OCI-LY3 (cell line): ENCODE results near the gene ATP8A2.

ENCODE experiments used
- H2AFZ ChIP-seq: fragments of 200-600, 300-600 bp; shearing (Covaris generic); 2 replicates; pipeline ENCODE4 v1.6.0; 2014; ENCODE audit warnings: antibody characterized with exemption, low read depth, low read length
- H3K27ac ChIP-seq: fragments of 200-600, 300-600 bp; sonication (generic); 2 replicates; pipeline ENCODE4 v1.5.1; 2014; ENCODE audit warnings: mild to moderate bottlenecking, low read length, moderate library complexity, mixed read lengths
- H3K27me3 ChIP-seq: fragments of 200-600, 300-600 bp; sonication (generic); 2 replicates; pipeline ENCODE4 v1.6.1; 2014; ENCODE audit warnings: low read depth, low read length, mixed read lengths
- H3K36me3 ChIP-seq: fragments of 200-600, 300-600 bp; sonication (generic); replicated peaks from 2 replicates; pipeline ENCODE3; 2014; ENCODE audit warnings: low read depth, low read length, mixed read lengths
- H3K4me1 ChIP-seq: fragments of 300-600, 200-600 bp; sonication (generic); 2 replicates; pipeline ENCODE4 v1.6.1; 2014; ENCODE audit warnings: low read length, mixed read lengths
- H3K4me2 ChIP-seq: fragments of 200-600, 300-600 bp; sonication (generic); 2 replicates; pipeline ENCODE4 v1.6.1; 2014; ENCODE audit warnings: low read length, mixed read lengths
- H3K4me3 ChIP-seq: fragments of 300-600, 200-600 bp; sonication (generic); 2 replicates; pipeline ENCODE4 v1.5.1; 2014; ENCODE audit warnings: antibody characterized with exemption, mild to moderate bottlenecking, low read length, moderate library complexity
- H3K79me2 ChIP-seq: fragments of 300-600, 200-600 bp; shearing (Covaris generic); 2 replicates; pipeline ENCODE4 v1.6.1; 2014; ENCODE audit warnings: mild to moderate bottlenecking, low read length, mixed read lengths
- H3K9ac ChIP-seq: fragments of 300-600, 200-600 bp; shearing (Covaris generic); 2 replicates; pipeline ENCODE4 v1.6.0; 2014; ENCODE audit warnings: mild to moderate bottlenecking, low read length, moderate library complexity
- H3K9me3 ChIP-seq: fragments of 200-600, 300-600 bp; shearing (Covaris generic); 2 replicates; pipeline ENCODE4 v1.6.1; 2014; ENCODE audit warnings: low read length, mixed read lengths; ENCODE audit not compliant: insufficient read depth
- H4K20me1 ChIP-seq: fragments of 200-600, 300-600 bp; sonication (generic); 2 replicates; pipeline ENCODE4 v1.6.1; 2016; ENCODE audit warnings: low read length, mixed read lengths; ENCODE audit not compliant: insufficient read depth
- EZH2phosphoT487 ChIP-seq: fragments of 200-600 bp; shearing (Covaris generic); IDR thresholded peaks from 2 replicates; pipeline ENCODE4 v1.6.1; 2018; ENCODE audit warnings: antibody characterized with exemption, mixed run types, low read depth
- TF ChIP-seq, protein P1 (sequence below): fragments of 200-600, 300-600 bp; sonication (generic); IDR thresholded peaks from 2 replicates; pipeline ENCODE4 v1.5.1; 2014; ENCODE audit warnings: antibody characterized with exemption, low read length, low read depth

Gene ATP8A2

DNA sequence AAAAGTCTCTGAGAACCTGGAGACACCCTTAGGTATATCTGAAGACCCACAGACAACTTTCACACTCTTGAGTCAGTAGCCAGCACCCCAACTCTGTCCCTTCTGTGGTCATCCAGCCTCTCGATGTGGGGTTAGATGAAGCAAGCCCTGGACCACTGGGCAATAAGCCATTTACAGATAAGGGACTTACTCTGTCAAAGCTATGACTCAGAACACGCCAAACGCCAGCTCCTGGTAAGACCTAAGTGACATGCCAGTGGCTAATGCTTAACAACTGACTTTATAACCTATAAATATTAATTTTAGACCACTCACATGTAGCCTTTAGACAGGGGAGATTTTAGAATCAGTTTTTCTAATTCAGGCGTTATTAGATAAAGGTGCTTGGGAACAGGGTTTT, 594.3 kb downstream of the ATP8A2 start:
- Histone ChIP-seq H3K36me3 (no peaks in the 10 kb centered on the region), H2AFZ (no peak overlapping the region), H3K4me3 (no peak overlapping the region), H3K4me2 (no peak overlapping the region), H4K20me1 (no peaks in the 10 kb centered on the region), H3K27me3 (no peaks in the 10 kb centered on the region), H3K27ac (no peak overlapping the region), H3K79me2 (no peaks in the 10 kb centered on the region), H3K9ac (no peak overlapping the region), H3K4me1 (no peaks in the 10 kb centered on the region), H3K9me3 (no peaks in the 10 kb centered on the region)
- no peak for TF ChIP-seq EZH2phosphoT487
- TF ChIP-seq, protein P1, sequence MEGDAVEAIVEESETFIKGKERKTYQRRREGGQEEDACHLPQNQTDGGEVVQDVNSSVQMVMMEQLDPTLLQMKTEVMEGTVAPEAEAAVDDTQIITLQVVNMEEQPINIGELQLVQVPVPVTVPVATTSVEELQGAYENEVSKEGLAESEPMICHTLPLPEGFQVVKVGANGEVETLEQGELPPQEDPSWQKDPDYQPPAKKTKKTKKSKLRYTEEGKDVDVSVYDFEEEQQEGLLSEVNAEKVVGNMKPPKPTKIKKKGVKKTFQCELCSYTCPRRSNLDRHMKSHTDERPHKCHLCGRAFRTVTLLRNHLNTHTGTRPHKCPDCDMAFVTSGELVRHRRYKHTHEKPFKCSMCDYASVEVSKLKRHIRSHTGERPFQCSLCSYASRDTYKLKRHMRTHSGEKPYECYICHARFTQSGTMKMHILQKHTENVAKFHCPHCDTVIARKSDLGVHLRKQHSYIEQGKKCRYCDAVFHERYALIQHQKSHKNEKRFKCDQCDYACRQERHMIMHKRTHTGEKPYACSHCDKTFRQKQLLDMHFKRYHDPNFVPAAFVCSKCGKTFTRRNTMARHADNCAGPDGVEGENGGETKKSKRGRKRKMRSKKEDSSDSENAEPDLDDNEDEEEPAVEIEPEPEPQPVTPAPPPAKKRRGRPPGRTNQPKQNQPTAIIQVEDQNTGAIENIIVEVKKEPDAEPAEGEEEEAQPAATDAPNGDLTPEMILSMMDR, result no peak

DNA sequence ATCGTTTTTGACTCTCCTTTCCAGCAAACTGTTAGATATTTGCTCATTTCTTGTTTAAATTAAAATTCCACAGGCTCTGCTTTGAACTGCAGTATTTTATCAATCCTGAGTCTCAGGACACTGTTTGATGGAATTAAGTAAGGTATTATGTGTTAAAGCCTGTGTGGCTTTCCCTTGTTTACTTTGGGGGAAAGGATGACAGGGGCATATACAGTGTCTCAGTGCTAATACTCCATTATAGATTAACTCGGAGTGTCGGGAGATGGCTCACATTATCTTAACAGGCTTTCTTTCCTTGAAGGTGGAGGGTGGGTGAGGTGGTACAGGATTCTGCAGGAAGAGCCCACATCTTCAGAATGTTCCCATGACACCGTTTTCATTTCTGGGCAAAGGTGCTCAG, 595.4 kb downstream of the ATP8A2 start:
- no peak overlapping the region for H3K4me2 ChIP-seq
- H3K9ac ChIP-seq, result no peak overlapping the region
- no peaks in the 10 kb centered on the region for H3K9me3 ChIP-seq
- no peak overlapping the region for H3K27ac ChIP-seq
- H3K4me3 ChIP-seq, result no peak overlapping the region
- H3K36me3 ChIP-seq, result no peaks in the 10 kb centered on the region
- TF ChIP-seq, protein P1, result no peak
- no peak for TF ChIP-seq EZH2phosphoT487
- H3K27me3 ChIP-seq, result no peaks in the 10 kb centered on the region
- no peak overlapping the region for H2AFZ ChIP-seq
- H4K20me1 ChIP-seq, result no peaks in the 10 kb centered on the region
- no peaks in the 10 kb centered on the region for H3K4me1 ChIP-seq
- H3K79me2 ChIP-seq, result no peaks in the 10 kb centered on the region

DNA sequence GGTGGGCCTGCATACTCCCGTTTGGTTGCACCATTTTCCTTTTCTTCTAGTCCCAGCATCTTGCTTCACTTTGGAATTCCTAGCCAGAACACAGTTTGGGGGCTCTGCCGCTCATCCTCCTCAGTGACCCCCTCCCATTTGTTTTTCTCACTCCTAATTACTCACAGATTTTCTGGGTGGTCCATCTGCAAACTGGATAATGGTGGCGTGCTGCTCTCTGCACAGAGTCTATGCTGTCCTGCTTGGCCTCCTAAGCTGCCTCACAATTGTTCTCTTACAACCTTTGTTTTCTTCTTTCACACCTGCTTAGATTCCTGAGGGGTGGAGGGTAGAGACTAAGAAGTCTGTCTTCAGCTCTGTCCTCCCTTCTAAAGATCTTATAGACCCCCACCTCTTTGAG, 599.3 kb downstream of the ATP8A2 start:
- Histone ChIP-seq H4K20me1 (no peaks in the 10 kb centered on the region), H3K27me3 (no peaks in the 10 kb centered on the region), H3K9me3 (no peaks in the 10 kb centered on the region), H3K9ac (no peak overlapping the region), H3K4me2 (no peak overlapping the region), H3K4me3 (no peak overlapping the region), H3K36me3 (no peaks in the 10 kb centered on the region), H2AFZ (no peak overlapping the region), H3K27ac (no peak overlapping the region), H3K4me1 (no peaks in the 10 kb centered on the region), H3K79me2 (no peaks in the 10 kb centered on the region)
- TF ChIP-seq EZH2phosphoT487, result no peak
- TF ChIP-seq, protein P1, result no peak

GRCh38 chr13:25971459-25972145, 599.8 kb downstream of the ATP8A2 start:
- TF ChIP-seq, protein P1, result no peak
- no peak for TF ChIP-seq EZH2phosphoT487
- H3K4me3 ChIP-seq, result no peak overlapping the region
- H4K20me1 ChIP-seq, result no peaks in the 10 kb centered on the region
- H3K27ac ChIP-seq, result no peak overlapping the region
- no peak overlapping the region for H3K9ac ChIP-seq
- no peak overlapping the region for H2AFZ ChIP-seq
- no peaks in the 10 kb centered on the region for H3K4me1 ChIP-seq
- no peaks in the 10 kb centered on the region for H3K27me3 ChIP-seq
- H3K36me3 ChIP-seq, result no peaks in the 10 kb centered on the region
- no peaks in the 10 kb centered on the region for H3K79me2 ChIP-seq
- H3K9me3 ChIP-seq, result no peaks in the 10 kb centered on the region
- H3K4me2 ChIP-seq, result no peak overlapping the region
